GM03348 (cell line): Measurements from ENCODE around the gene AMBRA1.
"Not testable (repeated sequence)": the region's sequence is repeated elsewhere in the genome, so short reads cannot be mapped to it uniquely, and the experiment has no call there.

ENCODE experiments used
- DNase-seq: peaks from one replicate; pipeline ENCODE4 v3.0.0; 2012; ENCODE audit warnings: low spot score

Gene AMBRA1

DNA sequence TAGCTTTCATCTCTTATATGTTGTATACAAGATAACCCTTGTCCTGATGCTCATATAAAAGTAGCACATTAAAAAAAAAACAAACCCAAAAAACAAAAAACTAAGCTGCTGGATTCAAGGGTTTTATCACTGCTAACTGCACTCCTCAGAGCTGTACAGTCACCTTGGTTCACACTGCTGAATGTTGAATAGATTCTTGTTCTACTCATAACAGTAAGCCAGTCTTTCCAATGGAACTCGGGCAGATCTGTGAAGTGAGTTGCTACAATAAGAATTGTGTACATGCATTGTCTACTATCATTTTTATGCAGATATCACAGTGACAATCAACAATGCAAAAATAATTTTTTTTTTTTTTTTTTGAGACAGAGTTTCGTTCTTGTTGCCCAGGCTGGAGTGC, 18.5 kb upstream of the AMBRA1 start:
- DNase-seq = no peak

DNA sequence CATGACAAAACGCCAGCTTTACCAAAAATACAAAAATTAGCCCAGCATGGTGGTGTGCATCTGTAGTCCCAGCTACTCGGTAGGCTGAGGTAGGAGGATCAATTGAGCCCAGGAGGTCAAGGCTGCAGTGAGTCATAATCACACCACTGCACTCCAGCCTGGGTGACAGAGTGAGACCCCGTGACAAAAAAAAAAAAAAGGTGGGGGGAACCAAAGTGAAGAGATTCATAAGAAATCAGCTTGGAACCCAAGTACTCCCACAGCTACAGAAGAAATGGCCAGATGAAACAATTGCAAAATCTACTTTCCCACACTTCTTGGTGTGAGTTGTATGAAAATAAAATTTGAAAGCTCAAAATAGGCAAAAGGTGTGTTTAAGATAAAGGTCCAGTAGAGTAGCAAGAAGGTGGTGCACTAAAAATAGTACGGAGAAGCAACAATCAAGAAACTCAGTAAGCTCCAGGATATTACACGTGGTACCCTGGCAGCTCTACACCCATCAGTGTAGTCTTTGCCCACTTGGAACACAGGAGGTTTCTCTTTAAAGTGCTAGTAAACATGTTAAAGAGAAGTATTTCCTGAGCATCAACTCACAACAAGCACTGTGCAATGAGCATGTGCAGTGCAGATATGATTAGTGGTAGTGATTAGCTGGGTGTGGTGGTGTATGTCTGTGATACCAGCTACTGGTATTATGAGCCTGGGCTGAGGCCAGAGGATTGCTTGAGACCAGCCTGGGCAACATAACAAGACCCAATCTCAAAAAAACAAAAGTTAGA, 17.9 kb upstream of the AMBRA1 start:
- no peak for DNase-seq

DNA sequence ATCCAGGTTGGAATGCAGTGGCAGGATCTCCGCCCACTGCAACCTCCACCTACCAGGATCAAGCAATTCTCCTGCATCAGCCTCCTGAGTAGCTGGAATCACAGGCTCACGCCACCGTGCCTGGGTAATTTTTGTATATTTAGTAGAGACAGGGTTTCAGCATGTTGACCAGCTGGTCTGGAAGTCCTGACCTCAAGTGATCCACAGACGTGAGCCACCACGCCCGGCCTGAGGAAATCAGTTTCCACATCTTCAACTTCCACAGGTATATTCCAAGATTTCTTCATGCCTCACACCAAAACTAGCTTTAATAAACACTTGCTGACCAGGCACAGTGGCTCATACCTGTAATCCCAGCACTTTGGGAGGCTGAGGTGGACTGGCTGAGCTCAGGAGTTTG, 15.6 kb upstream of the AMBRA1 start:
- no peak for DNase-seq

DNA sequence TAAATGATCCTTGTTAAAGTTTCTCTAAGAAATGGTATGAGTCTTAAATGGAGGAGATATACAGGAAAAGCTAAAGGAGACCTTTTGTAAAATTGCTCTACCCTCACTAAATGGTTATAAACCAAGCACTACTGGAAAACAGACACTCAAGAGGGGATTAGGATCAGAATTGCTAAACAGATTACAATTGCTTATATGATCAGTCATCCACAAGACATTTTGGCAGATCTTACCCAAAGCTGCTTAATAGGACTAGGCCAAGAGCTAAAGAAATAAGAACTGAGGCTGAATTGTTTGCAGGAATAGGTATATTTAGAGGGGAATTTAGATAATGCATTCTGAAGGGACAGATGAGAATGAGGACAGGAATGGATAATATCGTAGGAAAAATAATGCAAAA, 13.7 kb upstream of the AMBRA1 start:
- no peak for DNase-seq

DNA sequence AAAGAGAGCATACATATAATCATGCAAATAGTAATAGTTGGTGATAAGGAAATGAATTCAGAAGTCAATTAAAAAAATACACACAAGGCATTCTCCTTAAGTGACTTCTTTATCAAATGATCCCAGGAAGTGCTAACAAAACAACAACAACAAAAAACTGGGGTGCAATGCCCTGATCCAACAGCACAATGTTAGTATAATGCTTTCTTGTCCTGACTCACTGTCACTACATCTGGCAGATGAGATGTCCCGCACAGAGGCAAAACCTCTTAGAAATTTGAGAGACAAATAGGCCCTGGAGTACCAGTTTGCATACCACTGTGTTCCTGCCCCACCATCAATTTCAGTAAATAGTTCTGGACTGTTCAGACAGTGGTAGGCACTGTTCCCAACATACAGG, 11.0 kb upstream of the AMBRA1 start:
- DNase-seq = no peak

DNA sequence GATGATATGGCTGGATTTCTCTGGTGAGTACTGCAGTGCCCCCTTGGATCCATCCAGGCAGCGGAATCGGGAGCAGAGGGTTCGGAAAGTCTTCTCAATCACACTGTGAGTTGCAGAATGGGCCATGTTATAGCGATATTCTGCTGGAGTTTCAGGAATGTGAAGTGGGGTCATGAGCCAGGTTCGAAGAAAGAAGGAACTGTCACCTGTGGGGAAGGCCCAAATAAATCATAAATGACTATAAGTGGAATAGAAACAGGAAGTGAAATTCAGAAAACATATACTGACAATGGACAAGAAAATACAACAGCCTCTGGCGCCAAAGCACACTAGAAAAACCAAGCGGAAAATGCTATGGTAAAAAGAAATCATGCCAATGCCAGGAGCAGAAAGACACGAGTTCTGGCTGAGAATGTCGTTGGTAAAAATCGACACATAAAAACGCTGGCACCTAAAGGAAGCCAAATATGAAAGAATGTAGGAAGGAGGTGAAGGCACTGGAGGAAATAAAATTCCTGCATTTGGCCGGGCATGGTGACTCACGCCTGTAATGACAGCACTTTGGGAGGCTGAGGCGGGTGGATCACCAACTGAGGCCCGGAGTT, 10.0 kb upstream of the AMBRA1 start:
- no peak for DNase-seq

- peak; percentile 37 for DNase-seq
These were observed 7.3 kb upstream of the AMBRA1 start for GRCh38 chr11:46601129-46601528.

- DNase-seq = no peak
These were observed 6.6 kb upstream of the AMBRA1 start for GRCh38 chr11:46600194-46600960.

GRCh38 chr11:46599340-46600193, 5.7 kb upstream of the AMBRA1 start:
- DNase-seq = no peak

DNA sequence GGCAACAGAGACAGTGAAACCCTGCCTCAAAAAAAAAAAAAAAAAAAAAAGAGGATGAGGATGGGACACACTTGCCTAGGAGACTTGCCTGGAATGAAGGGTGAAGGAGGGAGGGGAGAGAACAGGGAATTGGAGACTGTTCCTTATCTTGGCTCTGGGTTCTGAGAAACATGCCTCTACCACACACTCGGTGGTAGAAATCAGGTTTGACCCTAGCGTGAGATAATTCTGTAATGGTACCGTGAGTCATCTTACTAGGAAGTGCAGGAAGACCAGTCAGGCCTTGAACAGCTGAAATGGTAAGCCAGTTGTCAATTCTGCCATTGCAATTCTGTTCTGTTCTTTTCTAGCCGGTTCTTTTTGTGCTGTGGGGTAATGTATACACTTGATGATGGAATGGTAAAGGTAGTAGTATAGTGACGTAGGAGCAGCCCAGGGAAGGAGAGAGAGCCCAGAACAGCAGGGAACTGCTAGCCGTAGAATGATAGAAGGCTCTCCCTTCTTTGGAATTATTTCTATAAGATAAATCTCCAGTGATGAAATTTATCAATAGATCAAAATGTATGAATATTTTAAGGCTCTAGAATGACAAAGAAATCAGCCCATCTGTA, 3.9 kb upstream of the AMBRA1 start:
- no peak for DNase-seq

DNA sequence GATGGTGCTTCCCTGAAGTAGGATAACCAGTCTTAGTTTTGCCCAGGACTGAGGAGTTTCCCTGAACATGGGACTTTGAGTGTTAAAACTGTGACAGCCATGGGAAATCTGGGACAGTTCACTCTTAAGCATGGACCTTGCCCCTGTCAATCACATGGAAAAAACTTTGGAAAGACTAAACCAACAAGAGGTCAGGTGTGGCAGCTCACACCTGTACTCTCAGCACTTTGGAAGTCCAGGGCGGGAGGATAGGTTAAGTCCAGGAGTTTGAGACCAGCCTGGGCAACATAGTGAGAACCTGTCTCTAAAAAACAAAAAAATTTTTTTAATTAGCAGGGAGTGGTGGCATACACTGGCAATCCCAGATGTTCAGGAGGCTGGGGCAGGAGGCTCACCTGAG, 3.3 kb upstream of the AMBRA1 start:
- DNase-seq = no peak

- no peak for DNase-seq
These were observed 962 bp upstream of the AMBRA1 start for GRCh38 chr11:46594785-46595184.

DNA sequence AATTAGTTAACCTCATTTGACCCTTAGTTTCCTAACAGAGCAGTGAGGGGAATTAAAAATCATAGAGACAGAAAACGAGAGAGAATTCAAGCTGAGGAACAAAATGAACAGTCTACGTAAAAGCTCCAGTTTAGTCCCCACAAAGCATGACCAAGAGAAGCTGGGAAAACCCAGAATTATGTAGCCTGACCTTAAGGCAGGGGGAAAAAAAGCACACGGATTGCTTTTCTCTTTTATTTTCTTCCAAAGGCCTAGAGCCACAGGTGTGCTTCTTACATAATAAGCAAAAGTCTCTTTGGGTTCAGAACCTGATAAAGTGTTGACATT, 514 bp upstream of the AMBRA1 start:
- DNase-seq = no peak

- DNase-seq = no peak
These were observed 2.9 kb downstream of the AMBRA1 start for GRCh38 chr11:46590740-46591605.

- DNase-seq = no peak
These were observed 4.9 kb downstream of the AMBRA1 start for GRCh38 chr11:46588915-46589314.

DNA sequence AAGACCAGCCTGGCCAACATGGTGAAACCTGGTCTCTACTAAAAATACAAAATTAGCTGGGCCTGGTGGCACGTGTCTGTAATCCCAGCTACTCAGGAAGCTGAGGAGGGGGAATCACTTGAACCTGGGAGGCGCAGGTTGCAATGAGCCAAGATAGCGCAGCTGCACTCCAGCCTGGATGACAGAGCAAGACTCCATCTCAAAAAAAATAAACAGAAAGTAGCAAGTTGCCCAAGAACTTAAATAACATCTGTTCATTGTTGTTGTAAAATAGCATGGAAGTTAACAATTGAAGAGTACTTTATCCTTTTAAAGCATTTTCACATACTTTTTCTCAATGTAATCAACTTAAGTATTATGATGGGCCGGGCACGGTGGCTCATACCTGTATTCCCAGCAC, 5.7 kb downstream of the AMBRA1 start:
- no peak for DNase-seq

DNA sequence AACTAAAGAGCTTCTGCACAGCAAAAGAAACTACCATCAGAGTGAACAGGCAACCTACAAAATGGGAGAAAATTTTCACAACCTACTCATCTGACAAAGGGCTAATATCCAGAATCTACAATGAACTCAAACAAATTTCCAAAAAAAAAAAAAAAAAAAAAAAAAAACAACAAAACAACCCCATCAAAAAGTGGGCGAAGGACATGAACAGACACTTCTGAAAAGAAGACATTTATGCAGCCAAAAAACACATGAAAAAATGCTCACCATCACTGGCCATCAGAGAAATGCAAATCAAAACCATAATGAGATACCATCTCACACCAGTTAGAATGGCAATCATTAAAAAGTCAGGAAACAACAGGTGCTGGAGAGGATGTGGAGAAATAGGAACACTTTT, 10.3 kb downstream of the AMBRA1 start:
- DNase-seq = not testable (repeated sequence)

DNA sequence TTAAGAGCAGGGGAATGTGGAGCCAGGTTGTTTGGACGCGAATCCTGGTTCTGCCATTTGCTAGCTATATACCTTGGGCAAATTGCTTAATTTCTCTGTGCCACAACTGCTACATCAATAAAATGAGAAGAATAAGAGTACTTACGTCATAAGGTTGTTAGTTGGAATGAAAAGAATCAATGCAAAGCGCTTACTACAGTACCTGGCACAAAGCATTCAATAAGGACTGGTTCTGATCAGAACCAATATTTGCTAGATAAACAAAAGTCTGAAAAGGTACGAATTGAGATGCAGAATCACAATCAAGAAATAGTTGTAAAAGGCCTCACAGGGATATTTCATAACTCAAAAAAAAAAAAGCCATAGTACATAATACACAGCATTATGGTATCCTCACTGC, 11.2 kb downstream of the AMBRA1 start:
- no peak for DNase-seq

DNA sequence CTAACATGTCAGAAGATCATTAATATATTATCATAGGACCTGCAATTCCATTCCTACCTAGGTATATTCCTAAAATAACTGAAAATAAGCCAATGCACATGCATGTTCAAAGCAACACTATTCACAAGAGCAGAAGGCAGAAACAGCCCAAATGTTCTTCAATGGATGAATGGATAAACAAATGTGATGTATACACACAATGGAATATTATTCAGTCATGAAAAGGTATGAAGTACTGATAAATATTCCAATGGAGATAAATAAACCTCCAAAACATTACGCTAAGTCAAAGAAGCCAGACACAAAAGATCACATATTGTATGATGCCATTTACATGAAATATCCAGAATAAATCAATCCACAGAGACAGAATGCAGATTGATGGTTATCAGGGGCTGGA, 16.8 kb downstream of the AMBRA1 start:
- no peak for DNase-seq

DNA sequence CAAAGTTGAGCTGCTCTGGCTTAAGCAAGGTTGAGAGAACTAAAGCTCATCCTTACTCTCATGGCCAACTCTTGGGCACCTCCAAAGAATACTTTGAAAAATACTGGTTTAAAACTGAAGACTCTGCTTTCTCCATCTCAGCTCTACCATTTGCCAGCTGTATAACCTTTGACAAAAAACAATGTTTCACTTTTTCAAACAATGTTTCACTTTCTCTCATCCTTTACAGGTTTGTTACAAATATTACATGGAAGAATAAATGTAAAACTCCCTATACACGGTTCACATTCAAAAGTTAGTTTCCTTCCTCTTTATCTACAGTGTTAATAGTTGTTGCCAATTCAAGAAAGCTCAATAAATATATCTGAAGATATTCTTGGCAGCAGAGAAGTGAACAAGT, 19.2 kb downstream of the AMBRA1 start:
- no peak for DNase-seq

DNA sequence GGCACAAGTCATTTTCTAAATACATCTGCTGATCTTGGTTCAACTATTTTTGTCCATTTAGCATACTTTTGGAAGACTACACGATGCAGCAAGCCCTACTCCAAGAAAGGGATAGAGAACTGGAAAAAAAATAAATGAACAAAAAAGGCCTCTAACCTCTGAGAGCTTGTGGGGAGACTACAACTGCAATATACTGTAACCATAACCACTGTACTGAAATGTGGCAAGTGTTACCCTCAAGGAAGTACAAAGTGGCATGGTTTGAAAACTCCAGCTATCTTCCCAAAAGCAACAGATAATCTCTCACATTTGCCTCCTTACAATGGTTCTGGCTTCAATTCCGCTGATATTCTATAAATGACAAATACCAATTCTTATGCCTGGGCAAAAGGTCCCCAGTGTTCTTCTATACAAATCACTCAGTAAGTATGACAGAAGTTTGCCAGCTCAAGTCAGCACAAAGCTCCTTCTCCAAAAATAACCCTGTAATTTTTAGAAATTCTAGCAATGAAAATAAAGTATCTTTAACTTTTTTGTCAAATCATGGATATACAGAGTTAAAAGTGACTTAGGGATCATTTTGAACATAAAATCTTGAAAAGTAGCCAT, 22.9 kb downstream of the AMBRA1 start:
- no peak for DNase-seq
